NT2/D1 (cell line): ENCODE results near the gene TBX1.

ENCODE experiments used
- SUZ12 ChIP-seq: IDR thresholded peaks from 2 replicates; pipeline ENCODE4 v1.6.1; 2011; ENCODE audit not compliant: insufficient read length, insufficient read depth; ENCODE audit errors: extremely low read depth
- ZNF274 ChIP-seq: IDR thresholded peaks from 2 replicates; pipeline ENCODE4 v1.6.1; 2011; ENCODE audit warnings: mild to moderate bottlenecking, low read depth, low read length

- TF ChIP-seq ZNF274 (no peak), SUZ12 (no peak)
Observed at GRCh38 chr22:19796160-19796559, 35.6 kb downstream of the TBX1 start.
